ENCODE measurements around the gene C16orf82.

The C16orf82 gene

DNA sequence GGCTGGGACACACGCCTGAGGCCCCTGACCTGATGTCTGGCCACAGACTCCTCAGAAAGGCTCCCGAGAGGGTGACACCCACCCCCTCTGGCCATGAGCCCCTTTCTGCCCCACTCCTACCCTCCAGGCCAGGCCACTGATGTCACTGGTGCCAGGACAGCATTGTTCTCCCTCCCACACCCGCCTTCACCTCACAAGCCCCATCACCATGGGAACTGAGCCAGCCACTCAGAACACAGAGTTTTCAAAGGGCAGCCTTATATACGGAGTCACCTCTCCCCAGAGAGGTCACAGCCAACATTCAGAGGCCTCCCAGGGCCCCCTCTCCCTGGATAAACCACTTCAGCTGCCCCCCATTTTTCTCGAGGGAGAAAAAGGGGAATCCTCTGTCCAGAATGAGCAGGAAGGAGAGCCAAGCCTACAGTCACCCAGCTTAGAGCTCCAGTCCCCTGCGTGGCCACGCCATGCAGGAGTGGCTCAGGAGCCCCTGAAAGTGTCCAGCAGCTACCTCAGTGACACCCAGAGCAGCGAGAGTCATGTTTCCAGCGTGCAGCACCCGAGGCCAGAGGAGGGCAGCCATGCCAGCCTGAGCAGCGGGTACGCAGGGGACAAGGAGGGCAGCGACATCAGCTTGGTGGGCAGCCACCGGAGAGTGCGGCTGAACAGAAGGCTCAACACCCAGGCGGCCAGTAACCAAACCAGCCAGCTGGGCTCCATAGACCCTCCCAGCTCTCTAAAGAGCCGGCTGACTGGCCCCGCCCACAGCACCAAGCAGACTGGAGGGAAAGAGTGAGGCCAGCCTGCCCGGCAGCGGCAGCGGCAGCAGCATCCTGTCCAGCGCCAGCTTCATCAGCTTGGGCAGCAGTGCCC is at the start of gene C16orf82:
C16orf82 (plus strand) TSS at position 260 of the 870 bp plus-strand sequence.
- H3K4me1 Mint-ChIP-seq, result no peaks in the 10 kb centered on the region
- peaks cover 33 to 35% of the 10 kb centered on the region in 2 donors for H3K27me3 Mint-ChIP-seq
- ATAC-seq (replicated peaks) (no peak), DNase-seq (no peak)
- H3K9me3 Mint-ChIP-seq, result peaks cover 0 to 3% of the 10 kb centered on the region in 2 donors
- H3K36me3 Mint-ChIP-seq, result peaks cover 0 to 3% of the 10 kb centered on the region in 2 donors
- H3K4me3 Mint-ChIP-seq, result no peak within 1 kb of the TSS
- no peak within 1 kb of the TSS for H3K27ac Mint-ChIP-seq

DNA sequence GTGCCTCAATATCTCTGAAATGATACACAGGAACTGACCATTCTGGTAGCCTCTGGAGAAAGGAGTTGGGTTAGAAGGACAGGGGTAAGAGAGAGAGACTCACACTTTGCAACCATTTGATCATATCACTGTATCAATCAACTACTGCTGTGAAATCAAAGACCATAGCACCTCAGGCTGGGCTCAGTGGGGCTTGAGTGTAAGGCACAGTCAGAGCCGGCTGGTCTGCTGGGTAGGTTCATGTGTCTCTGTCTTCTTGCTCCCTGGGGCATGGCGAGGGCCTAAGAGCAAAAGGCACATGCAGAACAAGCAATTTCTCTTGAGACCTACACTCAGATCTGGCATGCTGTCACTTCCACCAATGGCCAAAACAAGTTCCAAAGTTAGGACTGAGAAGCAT is 46.7 kb upstream of the C16orf82 start:
- Mint-ChIP-seq H3K36me3 (no peaks in the 10 kb centered on the region), H3K27me3 (peaks cover 8 to 19% of the 10 kb centered on the region in 2 donors), H3K27ac (no peak overlapping the region), H3K4me3 (no peak overlapping the region), H3K9me3 (peaks cover 0 to 10% of the 10 kb centered on the region in 2 donors), H3K4me1 (no peaks in the 10 kb centered on the region)
- ATAC-seq (replicated peaks), result no peak
- no peak for DNase-seq

DNA sequence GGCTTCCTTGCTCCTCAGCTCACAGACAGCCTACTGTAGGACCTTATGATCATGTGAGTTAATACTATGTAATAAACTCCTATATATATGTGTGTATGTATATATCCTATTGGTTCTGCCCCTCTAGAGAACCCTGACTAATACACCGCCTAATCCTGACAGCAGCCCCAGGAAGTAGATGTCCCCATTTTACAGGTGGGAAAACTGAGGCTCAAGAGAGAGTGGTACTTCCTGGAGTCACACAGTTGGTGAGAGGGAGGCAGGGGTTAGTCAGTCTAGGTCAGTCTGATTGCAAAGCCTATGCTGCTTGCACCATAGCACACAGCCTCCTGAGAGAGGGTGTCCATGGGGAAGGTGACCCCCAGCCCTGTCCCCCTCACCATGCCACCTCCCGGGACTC is 42.7 kb upstream of the C16orf82 start:
- Mint-ChIP-seq H3K27me3 (peaks cover 4 to 9% of the 10 kb centered on the region in 2 donors), H3K36me3 (no peaks in the 10 kb centered on the region), H3K4me3 (no peak overlapping the region), H3K9me3 (peaks cover 0 to 13% of the 10 kb centered on the region in 2 donors), H3K4me1 (no peaks in the 10 kb centered on the region), H3K27ac (no peak overlapping the region)
- DNase-seq (no peak), ATAC-seq (replicated peaks) (no peak)

DNA sequence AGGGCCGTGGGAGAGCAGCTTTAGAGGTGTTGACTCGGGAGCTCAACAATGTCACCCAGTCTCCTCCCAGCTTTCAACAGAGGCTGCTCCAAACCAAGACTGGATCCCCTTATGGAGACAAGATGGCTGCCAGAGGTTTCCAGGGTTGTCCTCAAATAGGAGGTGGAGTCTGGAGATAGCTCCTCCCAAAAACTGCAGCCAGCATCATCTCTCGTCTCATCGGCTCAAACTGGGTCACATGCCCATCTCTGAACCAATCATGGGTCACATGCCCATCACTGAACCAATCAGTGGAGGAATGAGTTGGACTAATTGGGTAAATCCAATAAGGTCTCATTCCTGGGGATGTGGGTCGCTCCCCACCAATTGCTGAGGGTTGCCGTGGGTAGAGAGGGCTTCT is 41.1 kb upstream of the C16orf82 start:
- no peak overlapping the region for H3K27ac Mint-ChIP-seq
- DNase-seq (no peak), ATAC-seq (replicated peaks) (no peak)
- peaks cover 0 to 2% of the 10 kb centered on the region in 2 donors for H3K4me1 Mint-ChIP-seq
- peaks cover 0 to 9% of the 10 kb centered on the region in 2 donors for H3K9me3 Mint-ChIP-seq
- peaks cover 8 to 9% of the 10 kb centered on the region in 2 donors for H3K27me3 Mint-ChIP-seq
- no peak overlapping the region for H3K4me3 Mint-ChIP-seq
- H3K36me3 Mint-ChIP-seq, result no peaks in the 10 kb centered on the region

DNA sequence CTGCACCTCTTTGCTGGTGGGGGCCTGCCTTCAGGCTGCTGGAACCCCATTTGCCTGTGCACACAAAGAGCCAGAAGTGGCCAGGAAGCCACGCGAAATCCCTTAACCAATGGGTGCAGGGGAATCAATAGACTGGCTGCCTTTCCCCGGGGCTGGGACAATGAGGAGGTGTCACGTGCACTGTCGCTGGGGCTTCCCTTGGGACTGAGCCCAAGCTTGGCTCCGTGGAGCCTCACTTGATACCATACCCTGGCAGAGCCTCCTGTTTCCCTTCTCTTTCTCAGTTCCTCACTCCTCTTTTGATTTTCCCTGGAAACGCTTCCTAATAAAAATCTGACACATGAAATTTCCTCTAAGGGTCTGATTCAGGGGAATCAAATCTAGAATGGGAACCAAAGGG is 38.8 kb upstream of the C16orf82 start:
- DNase-seq (no peak), ATAC-seq (replicated peaks) (no peak)
- Mint-ChIP-seq H3K36me3 (no peaks in the 10 kb centered on the region), H3K4me1 (peaks cover 0 to 2% of the 10 kb centered on the region in 2 donors), H3K27ac (no peak overlapping the region), H3K4me3 (no peak overlapping the region), H3K9me3 (peaks cover 0 to 3% of the 10 kb centered on the region in 2 donors), H3K27me3 (peaks cover 4 to 9% of the 10 kb centered on the region in 2 donors)

DNA sequence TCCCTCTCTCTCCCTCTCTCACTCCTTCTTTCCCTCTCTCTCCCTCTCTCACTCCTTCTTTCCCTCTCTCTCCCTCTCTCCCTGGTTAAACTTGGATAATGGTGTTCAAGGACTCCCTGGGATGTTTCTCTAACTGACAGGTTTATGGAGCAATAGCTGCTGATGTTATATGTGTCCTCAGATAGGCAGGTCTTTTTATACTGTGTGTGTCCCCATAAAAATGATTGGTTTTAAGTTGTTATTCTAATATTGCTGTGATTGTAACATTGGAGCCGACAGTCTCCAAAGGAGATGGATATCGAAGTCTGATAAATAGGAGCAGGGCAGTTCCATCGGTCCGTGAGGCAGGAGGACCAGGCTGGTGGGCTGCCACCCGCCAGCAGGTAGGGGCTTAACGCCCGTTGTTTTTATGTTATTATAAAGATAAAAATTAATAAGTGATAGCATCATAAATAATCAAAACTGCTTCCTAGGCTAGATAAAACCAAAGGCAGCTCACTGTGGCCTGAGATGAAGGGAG is 38.1 kb upstream of the C16orf82 start:
- H3K36me3 Mint-ChIP-seq, result no peaks in the 10 kb centered on the region
- DNase-seq, result no peak
- peaks cover 4 to 9% of the 10 kb centered on the region in 2 donors for H3K27me3 Mint-ChIP-seq
- no peak overlapping the region for H3K4me3 Mint-ChIP-seq
- ATAC-seq (replicated peaks), result no peak
- no peak overlapping the region for H3K27ac Mint-ChIP-seq
- peaks cover 0 to 3% of the 10 kb centered on the region in 2 donors for H3K9me3 Mint-ChIP-seq
- H3K4me1 Mint-ChIP-seq, result peaks cover 0 to 2% of the 10 kb centered on the region in 2 donors

DNA sequence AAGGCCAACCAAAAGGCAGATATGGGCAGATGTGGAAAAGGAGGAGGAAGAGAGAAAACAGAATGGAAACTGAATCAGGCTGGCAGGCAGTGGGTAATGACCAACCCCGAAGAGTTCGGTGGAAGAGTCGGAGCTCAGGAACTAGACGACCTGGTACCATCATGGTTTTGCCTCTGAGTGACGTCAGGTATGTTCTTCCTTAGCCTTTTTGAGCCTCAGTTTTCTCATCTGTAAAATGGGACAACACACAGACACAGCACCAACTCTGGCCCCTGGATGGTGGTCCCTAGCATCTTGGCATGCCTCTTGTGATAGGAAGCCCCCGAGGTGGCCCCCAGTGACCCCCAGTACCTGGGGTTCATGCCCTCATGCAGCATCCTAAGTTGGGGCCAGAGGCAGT is 37.2 kb upstream of the C16orf82 start:
- no peak for ATAC-seq (replicated peaks)
- H3K27me3 Mint-ChIP-seq, result peaks cover 4 to 9% of the 10 kb centered on the region in 2 donors
- peaks cover 0 to 3% of the 10 kb centered on the region in 2 donors for H3K9me3 Mint-ChIP-seq
- H3K4me3 Mint-ChIP-seq, result no peak overlapping the region
- H3K36me3 Mint-ChIP-seq, result no peaks in the 10 kb centered on the region
- H3K4me1 Mint-ChIP-seq, result peaks cover 0 to 2% of the 10 kb centered on the region in 2 donors
- H3K27ac Mint-ChIP-seq, result no peak overlapping the region
- DNase-seq, result no peak

DNA sequence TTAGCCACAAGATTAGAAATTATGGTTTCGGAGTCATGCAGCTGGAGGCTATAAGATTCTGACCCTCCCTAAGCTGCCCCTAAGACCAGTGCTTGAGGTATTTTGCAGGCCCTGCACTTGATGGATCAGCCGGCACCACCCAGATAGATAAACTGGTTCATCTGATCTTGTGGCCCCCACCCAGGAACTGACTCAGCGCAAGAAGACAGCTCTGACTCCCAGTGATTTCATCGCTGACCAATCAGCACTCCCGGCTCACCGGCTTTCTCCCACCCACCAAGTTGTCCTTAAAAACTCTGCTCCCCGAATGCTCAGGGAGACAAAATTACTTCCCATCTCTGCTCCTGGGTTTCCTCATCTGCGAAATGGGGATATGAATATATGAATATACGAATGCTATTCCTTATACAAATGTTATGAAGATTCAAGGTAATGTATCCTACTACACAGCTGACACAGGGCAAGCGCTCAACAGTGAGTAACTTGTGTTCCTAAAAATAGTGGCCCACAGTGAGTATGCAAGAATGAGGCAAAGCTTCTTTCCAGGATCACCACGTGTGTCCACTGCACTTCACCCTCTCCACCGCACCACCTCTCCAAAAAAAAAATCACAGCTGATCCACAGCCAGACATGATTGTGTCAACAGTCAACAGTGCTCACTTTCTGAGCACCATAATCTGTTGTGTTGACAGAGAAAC is 33.3 kb upstream of the C16orf82 start:
- H3K4me1 Mint-ChIP-seq, result peaks cover 0 to 2% of the 10 kb centered on the region in 2 donors
- H3K9me3 Mint-ChIP-seq, result peaks cover 0 to 2% of the 10 kb centered on the region in 2 donors
- DNase-seq (no peak), ATAC-seq (replicated peaks) (no peak)
- peaks cover 11 to 17% of the 10 kb centered on the region in 2 donors for H3K27me3 Mint-ChIP-seq
- no peaks in the 10 kb centered on the region for H3K36me3 Mint-ChIP-seq
- H3K27ac Mint-ChIP-seq, result no peak overlapping the region
- H3K4me3 Mint-ChIP-seq, result no peak overlapping the region

DNA sequence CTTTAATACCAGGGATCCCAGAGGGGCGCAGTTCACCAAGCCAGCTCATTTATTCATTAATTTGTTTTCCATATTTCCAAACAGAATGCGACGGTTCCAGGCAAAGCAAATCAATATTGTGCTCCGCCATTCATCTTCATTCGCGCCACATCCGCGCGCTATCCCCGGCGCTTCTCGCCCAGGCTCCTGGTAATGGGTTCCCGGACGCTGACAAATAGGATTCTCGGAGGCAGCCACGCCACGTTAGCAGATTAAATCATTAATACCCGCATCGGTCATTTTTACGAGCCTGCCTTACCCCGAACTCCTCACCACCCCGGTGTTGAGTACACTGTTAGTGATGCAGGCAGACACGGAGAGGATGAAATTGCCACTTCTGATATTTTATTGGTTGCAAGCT is 26.0 kb upstream of the C16orf82 start:
- Mint-ChIP-seq H3K9me3 (no peaks in the 10 kb centered on the region), H3K36me3 (no peaks in the 10 kb centered on the region), H3K27ac (no peak overlapping the region), H3K4me1 (no peaks in the 10 kb centered on the region), H3K4me3 (no peak overlapping the region), H3K27me3 (peaks cover 10 to 13% of the 10 kb centered on the region in 2 donors)
- no peak for ATAC-seq (replicated peaks)
- no peak for DNase-seq

DNA sequence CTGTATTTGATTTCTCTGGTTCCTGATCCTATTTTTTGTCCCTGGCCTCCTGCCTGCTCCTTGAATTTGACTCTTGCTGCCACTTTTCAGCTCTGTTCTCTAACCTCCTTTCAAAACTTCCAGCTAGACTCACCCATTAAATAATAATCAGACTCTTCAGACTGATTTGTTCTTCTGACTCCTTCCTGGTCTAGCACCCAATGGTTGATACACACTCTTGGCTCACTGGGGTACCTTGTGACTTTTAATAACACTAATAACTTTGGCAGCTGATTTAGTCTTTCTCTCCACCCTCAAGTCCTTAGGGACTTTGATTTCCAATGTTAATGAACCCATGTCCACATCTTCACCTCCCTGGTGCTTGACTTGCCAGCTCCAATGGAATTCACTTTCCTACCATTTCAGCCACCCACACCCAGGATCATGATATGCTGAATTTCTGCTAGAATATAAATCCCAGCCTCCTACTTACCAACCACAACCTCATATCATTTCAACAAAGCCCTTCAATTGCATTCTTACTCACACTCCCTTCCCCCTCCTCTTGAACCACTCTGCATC is 19.7 kb upstream of the C16orf82 start:
- no peak overlapping the region for H3K4me3 Mint-ChIP-seq
- H3K36me3 Mint-ChIP-seq, result no peaks in the 10 kb centered on the region
- peaks cover 0 to 5% of the 10 kb centered on the region in 2 donors for H3K27me3 Mint-ChIP-seq
- no peaks in the 10 kb centered on the region for H3K4me1 Mint-ChIP-seq
- no peak for DNase-seq
- H3K9me3 Mint-ChIP-seq, result no peaks in the 10 kb centered on the region
- no peak overlapping the region for H3K27ac Mint-ChIP-seq
- ATAC-seq (replicated peaks), result no peak

DNA sequence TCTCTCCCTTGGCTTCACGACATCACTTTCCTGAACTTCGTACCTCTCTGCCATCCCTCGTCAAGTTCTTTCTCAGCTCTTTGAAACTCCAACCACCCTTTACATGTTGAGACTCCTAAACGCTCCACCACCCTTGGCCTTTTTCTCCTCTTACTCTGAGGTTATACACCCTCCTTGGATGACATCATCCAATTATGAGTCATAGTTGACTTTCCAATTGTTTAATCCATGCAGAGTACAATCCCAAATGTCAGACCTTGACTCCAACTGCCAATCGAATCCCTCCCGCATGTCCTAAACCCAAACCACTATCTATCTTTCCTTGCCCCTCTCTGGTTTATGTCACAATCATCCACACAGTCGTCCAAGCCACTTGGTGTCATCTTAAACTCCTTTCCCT is 18.4 kb upstream of the C16orf82 start:
- ATAC-seq (replicated peaks) (no peak), DNase-seq (no peak)
- Mint-ChIP-seq H3K27me3 (peaks cover 0 to 2% of the 10 kb centered on the region in 2 donors), H3K4me3 (no peak overlapping the region), H3K36me3 (no peaks in the 10 kb centered on the region), H3K4me1 (no peaks in the 10 kb centered on the region), H3K9me3 (no peaks in the 10 kb centered on the region), H3K27ac (no peak overlapping the region)

DNA sequence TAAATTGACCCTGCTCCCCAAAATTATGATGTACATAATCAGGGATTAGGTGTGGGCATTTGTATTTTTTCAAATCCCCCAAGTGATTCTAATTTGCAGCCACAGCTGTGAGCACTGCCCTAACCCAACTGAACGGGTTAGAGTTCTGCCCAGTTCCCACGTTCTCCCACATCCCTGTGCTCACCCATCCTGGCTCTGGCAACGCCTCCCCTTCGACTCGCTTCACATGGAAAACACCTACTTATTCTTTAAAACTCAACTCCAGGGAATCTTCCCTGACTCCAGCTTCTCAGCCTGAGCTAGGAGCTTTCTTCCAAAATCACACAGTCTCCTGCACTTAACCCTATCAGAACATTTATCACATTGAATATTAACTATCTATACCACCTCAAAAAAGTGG is 17.6 kb upstream of the C16orf82 start:
- no peaks in the 10 kb centered on the region for H3K4me1 Mint-ChIP-seq
- H3K4me3 Mint-ChIP-seq, result no peak overlapping the region
- H3K9me3 Mint-ChIP-seq, result no peaks in the 10 kb centered on the region
- H3K36me3 Mint-ChIP-seq, result no peaks in the 10 kb centered on the region
- ATAC-seq (replicated peaks) (no peak), DNase-seq (no peak)
- no peak overlapping the region for H3K27ac Mint-ChIP-seq
- H3K27me3 Mint-ChIP-seq, result no peaks in the 10 kb centered on the region

DNA sequence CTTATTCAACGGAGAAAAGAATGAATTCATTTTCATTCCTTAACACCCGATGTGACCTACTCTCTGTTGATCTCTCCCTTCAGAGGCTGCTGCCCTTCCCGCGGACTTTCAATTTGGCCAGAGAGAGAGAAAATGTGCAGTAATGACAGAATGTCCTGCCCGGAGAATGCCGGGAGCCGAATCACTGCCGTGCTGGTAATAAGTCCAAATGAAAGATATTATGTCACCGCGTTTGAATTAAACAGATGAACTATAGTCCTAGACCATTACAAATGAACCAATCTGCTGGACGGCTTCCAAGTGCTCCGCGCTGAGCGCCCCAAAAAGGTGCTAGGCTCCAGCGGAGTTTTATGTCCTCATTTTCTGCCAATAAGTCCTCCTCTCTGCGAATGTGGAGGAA is 14.7 kb upstream of the C16orf82 start:
- H3K4me1 Mint-ChIP-seq, result no peaks in the 10 kb centered on the region
- H3K9me3 Mint-ChIP-seq, result peaks cover 7% of the 10 kb centered on the region in 2 donors
- H3K27ac Mint-ChIP-seq, result no peak overlapping the region
- no peaks in the 10 kb centered on the region for H3K36me3 Mint-ChIP-seq
- no peaks in the 10 kb centered on the region for H3K27me3 Mint-ChIP-seq
- no peak for DNase-seq
- no peak for ATAC-seq (replicated peaks)
- H3K4me3 Mint-ChIP-seq, result no peak overlapping the region

DNA sequence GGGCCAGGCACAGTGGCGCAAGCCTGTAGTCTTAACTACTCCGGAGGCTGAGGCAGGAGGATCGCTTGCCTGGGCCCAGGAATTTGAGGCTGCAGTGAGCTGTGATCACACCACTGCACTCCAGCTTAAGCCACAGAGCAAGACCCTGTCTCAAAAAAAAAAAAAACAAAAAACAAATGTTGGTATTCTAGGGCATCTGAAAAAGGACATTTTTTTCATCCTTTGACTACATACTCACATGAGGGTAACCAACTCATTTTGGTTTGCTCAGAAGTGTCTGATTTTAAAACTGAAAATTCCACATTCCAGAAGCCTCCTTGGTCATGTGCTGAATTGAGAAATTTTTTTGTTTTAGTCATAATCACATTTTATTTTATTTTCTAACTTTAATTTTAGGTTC is 12.7 kb upstream of the C16orf82 start:
- H3K27ac Mint-ChIP-seq, result no peak overlapping the region
- no peaks in the 10 kb centered on the region for H3K36me3 Mint-ChIP-seq
- no peak overlapping the region for H3K4me3 Mint-ChIP-seq
- ATAC-seq (replicated peaks) (no peak), DNase-seq (no peak)
- H3K27me3 Mint-ChIP-seq, result no peaks in the 10 kb centered on the region
- H3K4me1 Mint-ChIP-seq, result no peaks in the 10 kb centered on the region
- H3K9me3 Mint-ChIP-seq, result peaks cover 7% of the 10 kb centered on the region in 2 donors
